Endothelial cell of umbilical vein (primary cell): ENCODE data around the gene PRKAR1B.

Experiments used
- JUN ChIP-seq: IDR thresholded peaks from 2 replicates; pipeline ENCODE4 v1.6.1; 2011; ENCODE audit warnings: borderline replicate concordance, low read depth; ENCODE audit not compliant: insufficient read length, insufficient read depth
- POLR2A ChIP-seq: IDR thresholded peaks from 2 replicates; pipeline ENCODE4 v1.6.1; 2012; ENCODE audit warnings: low read depth, mild to moderate bottlenecking, control low read depth, low read length
- POLR2AphosphoS5 ChIP-seq: IDR thresholded peaks from 2 replicates; pipeline ENCODE4 v1.6.1; 2012; ENCODE audit warnings: low read depth, mild to moderate bottlenecking, control low read depth, low read length, moderate library complexity; ENCODE audit not compliant: insufficient read depth

- no peak for TF ChIP-seq JUN
- TF ChIP-seq POLR2AphosphoS5, result peak; percentile 11
- TF ChIP-seq POLR2A, result peak; percentile 38
Measured at GRCh38 chr7:519484-520390, 207.3 kb downstream of the PRKAR1B start, which contains the start of gene PDGFA.
